HUES48 (cell line): ENCODE measurements around the gene VARS2.
"Not testable (repeated sequence)": the region's sequence is repeated elsewhere in the genome, so short reads cannot be mapped to it uniquely, and the experiment has no call there.

Source experiments
- H3K27ac ChIP-seq: one replicate; pipeline ENCODE4 v1.7.0; 2013; ENCODE audit warnings: low read depth, low read length, inconsistent platforms
- H3K27me3 ChIP-seq: 2 replicates; pipeline ENCODE4 v1.6.1; 2013; ENCODE audit warnings: mild to moderate bottlenecking, low read length; ENCODE audit not compliant: control insufficient read depth, insufficient read depth
- H3K36me3 ChIP-seq: 2 replicates; pipeline ENCODE4 v1.6.1; 2013; ENCODE audit warnings: low read length; ENCODE audit not compliant: control insufficient read depth, insufficient read depth
- H3K4me1 ChIP-seq: 2 replicates; pipeline ENCODE4 v1.6.1; 2013; ENCODE audit warnings: mild to moderate bottlenecking, low read length; ENCODE audit not compliant: control insufficient read depth, insufficient read depth
- H3K4me3 ChIP-seq: 2 replicates; pipeline ENCODE4 v1.5.1; 2013; ENCODE audit warnings: mild to moderate bottlenecking, low read depth, low read length
- H3K9ac ChIP-seq: 2 replicates; pipeline ENCODE4 v1.6.1; 2013; ENCODE audit warnings: mild to moderate bottlenecking, low read depth, low read length, moderate library complexity
- H3K9me3 ChIP-seq: 2 replicates; pipeline ENCODE4 v1.6.1; 2013; ENCODE audit warnings: low read length; ENCODE audit not compliant: control insufficient read depth, insufficient read depth

VARS2 gene

GRCh38 chr6:30965140-30965601 lies 51.1 kb downstream of the VARS2 start:
- Histone ChIP-seq H3K27me3 (no peaks in the 10 kb centered on the region), H3K36me3 (no peaks in the 10 kb centered on the region), H3K9me3 (no peaks in the 10 kb centered on the region), H3K4me1 (no peaks in the 10 kb centered on the region), H3K9ac (no peak overlapping the region), H3K4me3 (no peak overlapping the region), H3K27ac (no peak overlapping the region)

- Histone ChIP-seq H3K27ac (no peak overlapping the region), H3K36me3 (no peaks in the 10 kb centered on the region), H3K9ac (no peak overlapping the region), H3K9me3 (no peaks in the 10 kb centered on the region), H3K27me3 (no peaks in the 10 kb centered on the region), H3K4me1 (no peaks in the 10 kb centered on the region), H3K4me3 (no peak overlapping the region)
Measured at GRCh38 chr6:30966154-30966553, 52.1 kb downstream of the VARS2 start.

- H3K4me1 ChIP-seq, H3K36me3 ChIP-seq, H3K4me3 ChIP-seq, H3K27me3 ChIP-seq, H3K27ac ChIP-seq, H3K9me3 ChIP-seq, H3K9ac ChIP-seq: not testable (repeated sequence)
Measured at GRCh38 chr6:30969171-30969570, 55.1 kb downstream of the VARS2 start.

DNA sequence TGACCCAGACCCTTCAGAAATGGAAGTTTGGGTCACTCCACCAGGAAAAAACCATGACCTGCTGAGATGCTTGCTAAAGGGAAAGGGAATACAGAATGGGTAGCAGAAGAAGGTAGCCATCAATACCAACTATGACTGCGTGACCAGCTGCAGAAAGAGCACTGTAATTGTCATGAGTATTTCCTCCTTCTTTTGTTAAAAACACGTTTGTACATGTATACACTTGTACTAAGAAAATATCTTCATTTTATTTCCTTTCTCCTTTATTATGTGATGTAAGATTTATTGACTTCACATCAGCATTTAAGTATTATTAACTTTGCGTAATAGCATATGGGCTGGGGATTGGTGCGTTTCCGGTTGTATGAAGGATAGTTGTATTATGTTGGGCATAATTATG lies 56.9 kb downstream of the VARS2 start:
- H3K4me1 ChIP-seq, result no peaks in the 10 kb centered on the region
- no peak overlapping the region for H3K27ac ChIP-seq
- no peaks in the 10 kb centered on the region for H3K36me3 ChIP-seq
- no peaks in the 10 kb centered on the region for H3K27me3 ChIP-seq
- no peak overlapping the region for H3K4me3 ChIP-seq
- no peaks in the 10 kb centered on the region for H3K9me3 ChIP-seq
- no peak overlapping the region for H3K9ac ChIP-seq

GRCh38 chr6:30972816-30973215 lies 58.8 kb downstream of the VARS2 start:
- no peak overlapping the region for H3K9ac ChIP-seq
- H3K4me3 ChIP-seq, result no peak overlapping the region
- no peaks in the 10 kb centered on the region for H3K4me1 ChIP-seq
- H3K9me3 ChIP-seq, result no peaks in the 10 kb centered on the region
- no peak overlapping the region for H3K27ac ChIP-seq
- H3K36me3 ChIP-seq, result no peaks in the 10 kb centered on the region
- no peaks in the 10 kb centered on the region for H3K27me3 ChIP-seq

DNA sequence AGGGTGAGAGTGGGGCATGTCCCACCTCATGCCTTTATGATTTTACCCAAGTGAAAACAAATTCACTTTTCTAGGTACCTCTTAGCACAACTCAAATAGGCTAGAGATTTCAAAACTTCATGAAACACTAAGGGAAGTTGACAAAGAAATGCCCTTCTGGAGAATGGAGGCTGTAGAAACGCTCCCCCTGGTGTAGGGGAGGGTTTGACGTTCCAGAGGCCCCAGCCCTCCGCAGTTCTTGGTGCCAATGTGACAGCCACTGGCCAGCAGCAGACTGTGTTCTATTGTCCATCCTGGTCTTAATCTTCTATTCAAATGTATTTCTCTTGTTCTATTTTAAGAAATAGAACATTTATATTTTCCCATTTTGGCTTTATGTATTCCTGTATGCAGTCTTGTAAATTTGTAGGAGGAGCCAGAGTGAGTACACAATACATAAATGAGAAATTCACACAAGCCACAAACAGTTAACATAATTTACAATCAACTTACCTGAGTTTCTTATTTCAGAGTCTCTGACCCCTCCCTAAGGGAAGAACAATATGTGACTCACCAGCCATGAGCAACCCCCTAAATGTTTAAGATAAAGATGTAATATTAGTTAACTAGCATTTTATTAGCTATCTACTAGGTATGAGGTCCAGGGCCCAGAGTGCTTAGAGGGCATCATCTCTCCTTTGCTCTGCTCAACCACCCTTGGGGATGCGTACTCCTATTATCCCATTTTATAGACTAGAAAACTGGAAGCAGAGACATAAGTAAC lies 60.6 kb downstream of the VARS2 start:
- Histone ChIP-seq H3K27me3 (no peaks in the 10 kb centered on the region), H3K9ac (no peak overlapping the region), H3K27ac (no peak overlapping the region), H3K4me3 (no peak overlapping the region), H3K9me3 (no peaks in the 10 kb centered on the region), H3K4me1 (no peaks in the 10 kb centered on the region), H3K36me3 (no peaks in the 10 kb centered on the region)
